DOHH2 (cell line): ENCODE measurements around the gene SF3A2.
A peak's percentile ranks its signal among the peaks of the same experiment; 100 is the strongest.

Experiments used
- H3F3A ChIP-seq: fragments of 200-600 bp; sonication (generic), shearing (Covaris generic); 2 replicates; pipeline ENCODE4 v1.6.0; 2016; ENCODE audit warnings: antibody characterized with exemption, mild to moderate bottlenecking; ENCODE audit not compliant: control insufficient read depth, insufficient read depth
- H3K27ac ChIP-seq: fragments of 200-600 bp; sonication (generic); 2 replicates; pipeline ENCODE4 v1.5.1; 2014; ENCODE audit warnings: low read depth, mild to moderate bottlenecking, low read length, moderate library complexity
- H3K27me3 ChIP-seq: fragments of 200-600 bp; sonication (generic); 2 replicates; pipeline ENCODE4 v1.6.1; 2014; ENCODE audit warnings: mild to moderate bottlenecking, low read length, mixed read lengths; ENCODE audit not compliant: control insufficient read depth
- H3K36me3 ChIP-seq: fragments of 200-600 bp; sonication (generic); 2 replicates; pipeline ENCODE4 v1.6.1; 2014; ENCODE audit warnings: mild to moderate bottlenecking, low read length, moderate library complexity, mixed read lengths; ENCODE audit not compliant: control insufficient read depth
- H3K4me1 ChIP-seq: fragments of 200-600 bp; sonication (generic); 2 replicates; pipeline ENCODE4 v1.6.1; 2014; ENCODE audit warnings: mild to moderate bottlenecking, low read length, mixed read lengths; ENCODE audit not compliant: control insufficient read depth
- H3K4me2 ChIP-seq: fragments of 200-600 bp; sonication (generic); 2 replicates; pipeline ENCODE4 v1.6.0; 2014; ENCODE audit warnings: mild to moderate bottlenecking, low read length, moderate library complexity
- H3K4me3 ChIP-seq: fragments of 200-600 bp; sonication (generic); 2 replicates; pipeline ENCODE4 v1.5.1; 2014; ENCODE audit warnings: mild to moderate bottlenecking, low read length, mixed read lengths
- H3K79me2 ChIP-seq: fragments of 200-600 bp; sonication (generic); 2 replicates; pipeline ENCODE4 v1.6.1; 2014; ENCODE audit warnings: mild to moderate bottlenecking, low read length, mixed read lengths; ENCODE audit not compliant: control insufficient read depth
- H3K9me2 ChIP-seq: fragments of 200-600 bp; sonication (generic); replicated peaks from 2 replicates; pipeline ENCODE4 v1.6.1; 2014; ENCODE audit warnings: mild to moderate bottlenecking, low read length, mixed read lengths; ENCODE audit not compliant: control insufficient read depth
- H3K9me3 ChIP-seq: fragments of 200-600 bp; sonication (generic); 2 replicates; pipeline ENCODE4 v1.6.1; 2014; ENCODE audit warnings: antibody characterized with exemption, low read length, mixed read lengths; ENCODE audit not compliant: control insufficient read depth, insufficient read depth
- H4K20me1 ChIP-seq: fragments of 200-600 bp; sonication (generic); 2 replicates; pipeline ENCODE4 v1.6.0; 2014; ENCODE audit warnings: low read depth, mild to moderate bottlenecking, antibody characterized with exemption, low read length, moderate library complexity; ENCODE audit not compliant: control insufficient read depth, insufficient read depth
- CTCF ChIP-seq: fragments of 200-600 bp; sonication (generic); IDR thresholded peaks from one replicate; pipeline ENCODE4 v1.5.1; 2014; ENCODE audit warnings: antibody characterized with exemption, mild to moderate bottlenecking, low read depth, low read length; ENCODE audit not compliant: poor library complexity, severe bottlenecking
- EZH2phosphoT487 ChIP-seq: fragments of 200-600 bp; sonication (generic); IDR thresholded peaks from 2 replicates; pipeline ENCODE4 v1.6.1; 2017; ENCODE audit warnings: borderline replicate concordance, mild to moderate bottlenecking, antibody characterized with exemption, low read length, moderate library complexity, mixed read lengths

Gene SF3A2

GRCh38 chr19:2287585-2288337 is 51.1 kb downstream of the SF3A2 start:
- TF ChIP-seq EZH2phosphoT487 (no peak), CTCF (no peak)
- Histone ChIP-seq H3K9me3 (no peaks in the 10 kb centered on the region), H3K27ac (no peak overlapping the region), H3K79me2 (peaks cover 33% of the 10 kb centered on the region), H3K9me2 (no peaks in the 10 kb centered on the region), H3K4me3 (no peak overlapping the region), H3K4me1 (peaks cover 37% of the 10 kb centered on the region), H3K27me3 (peaks cover 3% of the 10 kb centered on the region; the same call in 1 of the 2 replicates), H3F3A (peaks cover 10% of the 10 kb centered on the region), H4K20me1 (no peaks in the 10 kb centered on the region), H3K36me3 (peaks cover 15% of the 10 kb centered on the region), H3K4me2 (peak overlapping the region; percentile 78; the same call in 1 of the 2 replicates)

- Histone ChIP-seq H3K4me2 (peak overlapping the region; percentile 78), H3K36me3 (peaks cover 17% of the 10 kb centered on the region), H3K4me1 (peaks cover 35% of the 10 kb centered on the region), H3F3A (peaks cover 10% of the 10 kb centered on the region), H3K27me3 (no peaks in the 10 kb centered on the region), H4K20me1 (no peaks in the 10 kb centered on the region), H3K9me3 (no peaks in the 10 kb centered on the region), H3K27ac (peak overlapping the region; percentile 97), H3K79me2 (peaks cover 36% of the 10 kb centered on the region), H3K4me3 (peak overlapping the region; percentile 72), H3K9me2 (no peaks in the 10 kb centered on the region)
- TF ChIP-seq EZH2phosphoT487 (no peak), CTCF (no peak)
These were observed 51.8 kb downstream of the SF3A2 start for GRCh38 chr19:2288338-2288817.

- no peak for TF ChIP-seq EZH2phosphoT487
- no peak for TF ChIP-seq CTCF
- peak overlapping the region; percentile 72 for H3K4me3 ChIP-seq
- no peaks in the 10 kb centered on the region for H4K20me1 ChIP-seq
- H3K9me2 ChIP-seq: no peaks in the 10 kb centered on the region
- peak overlapping the region; percentile 97 for H3K27ac ChIP-seq
- no peaks in the 10 kb centered on the region for H3K9me3 ChIP-seq
- H3K27me3 ChIP-seq: no peaks in the 10 kb centered on the region
- H3K79me2 ChIP-seq: peaks cover 43% of the 10 kb centered on the region
- H3K36me3 ChIP-seq: peaks cover 24% of the 10 kb centered on the region
- peaks cover 42% of the 10 kb centered on the region for H3K4me1 ChIP-seq
- peaks cover 8% of the 10 kb centered on the region for H3F3A ChIP-seq
- H3K4me2 ChIP-seq: peak overlapping the region; percentile 78
These were observed 52.4 kb downstream of the SF3A2 start for GRCh38 chr19:2288818-2289713.
